B cell (primary cell): ENCODE measurements around the gene TMEM81. TPM values are rescaled to one million over a fixed set of nuclear protein-coding genes. Genes with fewer than 3 reads are reported as not detected.

Experiments
- ATAC-seq: fragments of 200-7000 bp; cut with Tn5 transposase; one replicate; pipeline ENCODE4 v1.10.0; 2021; ENCODE audit warnings: low read depth, mild to moderate bottlenecking, moderate number of reproducible peaks, moderate library complexity
- CTCF ChIA-PET: fragments of 350-600 bp; sonication (Branson Sonifier 250); formaldehyde crosslinking; loops from one replicate; lab custom pipeline; 2021; ENCODE audit warnings: antibody characterized with exemption, inconsistent platforms; lab: Charles Lee
- POLR2A ChIA-PET: fragments of 350-600 bp; sonication (Branson Sonifier 250); formaldehyde crosslinking; loops from one replicate; lab custom pipeline; 2021; ENCODE audit warnings: antibody characterized with exemption; lab: Charles Lee
- DNase-seq: peaks from one replicate; pipeline ENCODE4 v3.0.0; 2013
- H2AFZ ChIP-seq: 2 replicates; pipeline ENCODE4 v1.6.1; 2012; ENCODE audit warnings: mild to moderate bottlenecking, low read depth, low read length; ENCODE audit not compliant: insufficient read depth, poor library complexity, severe bottlenecking
- H3K27ac ChIP-seq, 2 donors: 1 replicate in 1 of 2; 2 replicates in 1 of 2; pipeline ENCODE4 v1.5.1; 2012 to 2013; ENCODE audit warnings: low read length in 2 of 2, mild to moderate bottlenecking in 2 of 2, moderate library complexity in 1 of 2
- H3K27me3 ChIP-seq, 4 experiments: fragments of 200-600 bp in 1 of 4; sonication (generic) in 1 of 4; replicated peaks in 1 of 4; 1 replicate in 2 of 4; 2 replicates in 2 of 4; pipeline versions ENCODE4 v1.6.1 to v1.7.0; 2013 to 2016; ENCODE audit warnings: low read length in 3 of 4, mild to moderate bottlenecking in 2 of 4, mixed read lengths in 1 of 4, moderate library complexity in 1 of 4; ENCODE audit not compliant: insufficient read depth in 4 of 4, control insufficient read depth in 3 of 4; ENCODE audit errors: control extremely low read depth in 1 of 4
- H3K36me3 ChIP-seq, 2 experiments: replicated peaks in 1 of 2; 1 replicate in 1 of 2; 2 replicates in 1 of 2; pipeline versions ENCODE4 v1.6.1 to v1.7.1; 2013; ENCODE audit warnings: low read length in 1 of 2; ENCODE audit not compliant: insufficient read depth in 2 of 2, control insufficient read depth in 1 of 2; ENCODE audit errors: control extremely low read depth in 1 of 2, extremely low read depth in 1 of 2
- H3K4me1 ChIP-seq, 2 donors: fragments of 200-600 bp in 1 of 2; sonication (generic) in 1 of 2; 1 replicate in 1 of 2; 2 replicates in 1 of 2; pipeline versions ENCODE4 v1.5.1 to v1.6.1; 2013 to 2017; ENCODE audit warnings: low read length in 2 of 2; ENCODE audit not compliant: control insufficient read depth in 2 of 2, insufficient read depth in 2 of 2
- H3K4me2 ChIP-seq: replicated peaks from 2 replicates; pipeline ENCODE3; 2012; ENCODE audit warnings: mild to moderate bottlenecking, low read depth, low read length; ENCODE audit not compliant: poor library complexity, severe bottlenecking
- H3K4me3 ChIP-seq, 5 experiments: fragments of 200-600 bp in 1 of 5; sonication (generic) in 1 of 5; 1 replicate in 3 of 5; 2 replicates in 2 of 5; pipeline versions ENCODE4 v1.5.1 to v1.7.0; 2011 to 2016; ENCODE audit warnings: low read length in 4 of 5, mild to moderate bottlenecking in 4 of 5, low read depth in 2 of 5, control low read depth in 1 of 5, moderate library complexity in 1 of 5; ENCODE audit not compliant: insufficient read depth in 1 of 5; ENCODE audit errors: control extremely low read depth in 1 of 5, extremely low read depth in 1 of 5
- H3K79me2 ChIP-seq: fragments of 200-600 bp; sonication (generic); one replicate; pipeline ENCODE4 v1.6.0; 2016; ENCODE audit warnings: low read length; ENCODE audit not compliant: control insufficient read depth, insufficient read depth
- H3K9ac ChIP-seq: fragments of 200-600 bp; sonication (generic); 2 replicates; pipeline ENCODE4 v1.6.1; 2017; ENCODE audit warnings: mild to moderate bottlenecking, low read length, moderate library complexity
- H3K9me3 ChIP-seq, 3 donors: one replicate each; pipeline versions ENCODE4 v1.6.1 to v1.7.1; 2013; ENCODE audit warnings: low read length in 2 of 3; ENCODE audit not compliant: control insufficient read depth in 2 of 3, insufficient read depth in 1 of 3; ENCODE audit errors: control extremely low read depth in 1 of 3
- H4K20me1 ChIP-seq: 2 replicates; pipeline ENCODE4 v1.6.0; 2012; ENCODE audit warnings: mild to moderate bottlenecking, low read length; ENCODE audit not compliant: insufficient read depth, control insufficient read depth, poor library complexity, severe bottlenecking
- H3K27ac Mint-ChIP-seq: one replicate; pipeline ENCODE4 v1.8.0; 2021; ENCODE audit warnings: mixed read lengths
- H3K27me3 Mint-ChIP-seq: one replicate; pipeline ENCODE4 v1.8.0; 2021; ENCODE audit warnings: mixed read lengths
- H3K4me1 Mint-ChIP-seq: one replicate; pipeline ENCODE4 v1.8.0; 2021; ENCODE audit warnings: mixed read lengths
- H3K4me3 Mint-ChIP-seq: one replicate; pipeline ENCODE4 v1.8.0; 2021; ENCODE audit warnings: mixed read lengths
- H3K9me3 Mint-ChIP-seq: one replicate; pipeline ENCODE4 v1.8.0; 2022; ENCODE audit warnings: mixed read lengths; ENCODE audit not compliant: insufficient read depth
- EZH2 ChIP-seq: IDR thresholded peaks from 2 replicates; pipeline ENCODE4 v1.6.1; 2012; ENCODE audit warnings: borderline replicate concordance, low read depth, mild to moderate bottlenecking, moderate library complexity, low read length; ENCODE audit not compliant: insufficient read depth, poor library complexity, severe bottlenecking
- WGBS: methylation state at CpG from one replicate; pipeline ENCODE4 v1.1.5; 2013; ENCODE audit warnings: missing lambda C conversion rate; ENCODE audit not compliant: insufficient coverage; 5-methylcytosine and 5-hydroxymethylcytosine counted together
- intact Hi-C: fragments of 100-400 bp; cut with micrococcal nuclease; formaldehyde crosslinking; loops from one replicate; pipeline ENCODE4 v1.10.0; 2022
- polyA plus RNA-seq: library from polyadenylated mRNA; depleted of rRNA; stranded (reverse); fragments of >200 nt; gene quantifications from 2 replicates; pipeline ENCODE4 v1.2.3, GENCODE V29; 2012
- total RNA-seq, 2 donors: library from RNA; stranded (reverse); fragments of 120-200 nt in 1 of 2; gene quantifications; 1 replicate in 1 of 2; 2 replicates in 1 of 2; pipeline versions ENCODE4 v1.2.3 to v1.2.4, GENCODE V29; 2013 to 2022
- TF ChIP-seq, protein P1 (sequence below): fragments of 200-600 bp; IDR thresholded peaks from one replicate; pipeline ENCODE4 v1.8.0; 2022; ENCODE audit warnings: antibody characterized with exemption, mild to moderate bottlenecking

Gene TMEM81
- total and polyA plus RNA-seq, 2 donors (not counting 1 experiment from before 2014, with no cell fraction given) = 3.0 to 6.2 TPM

DNA sequence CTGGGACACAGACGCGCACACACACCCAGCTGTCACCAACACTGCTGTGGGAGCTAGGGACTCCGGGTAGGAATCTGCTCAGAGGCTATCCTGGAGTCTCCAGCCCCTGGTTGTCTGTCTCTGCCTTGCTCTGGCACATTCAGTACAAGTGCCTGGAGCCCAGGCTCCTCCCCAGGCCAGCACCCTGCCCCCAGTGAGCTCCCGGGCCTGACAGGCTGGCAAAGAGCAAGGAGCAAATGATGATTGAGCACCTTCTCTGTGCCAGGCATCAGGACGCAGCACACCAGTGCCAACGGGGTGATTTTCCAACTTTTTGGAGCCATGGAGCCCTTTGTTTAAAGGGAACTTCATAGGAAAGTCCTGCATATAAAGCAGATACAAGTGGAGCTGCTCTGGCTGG is 34.8 kb downstream of the TMEM81 start:
- H3K27me3 ChIP-seq = peaks cover 0 to 24% (median 2%) of the 10 kb centered on the region in 4 experiments
- H3K9ac ChIP-seq = no peak overlapping the region
- no peaks in the 10 kb centered on the region for H3K79me2 ChIP-seq
- H3K27ac ChIP-seq = no peak overlapping the region
- H4K20me1 ChIP-seq = no peaks in the 10 kb centered on the region
- H3K4me3 Mint-ChIP-seq = no peak overlapping the region
- H3K9me3 ChIP-seq = no peaks in the 10 kb centered on the region
- H3K4me3 ChIP-seq = no peak overlapping the region
- no peak for ATAC-seq
- DNase-seq = no peak
- intact Hi-C loops = no loop called here
- H3K27me3 Mint-ChIP-seq = peaks cover 41% of the 10 kb centered on the region
- no peaks in the 10 kb centered on the region for H3K4me1 Mint-ChIP-seq
- H2AFZ ChIP-seq = no peak overlapping the region
- H3K4me1 ChIP-seq = no peaks in the 10 kb centered on the region
- POLR2A ChIA-PET = no interaction called here
- CTCF ChIA-PET = no interaction called here
- no peak overlapping the region for H3K4me2 ChIP-seq
- H3K27ac Mint-ChIP-seq = no peak overlapping the region
- no peaks in the 10 kb centered on the region for H3K9me3 Mint-ChIP-seq
- H3K36me3 ChIP-seq = no peaks in the 10 kb centered on the region
- WGBS = 89% methylated on average over 6 of the region's 6 CpGs
- TF ChIP-seq, protein P1, sequence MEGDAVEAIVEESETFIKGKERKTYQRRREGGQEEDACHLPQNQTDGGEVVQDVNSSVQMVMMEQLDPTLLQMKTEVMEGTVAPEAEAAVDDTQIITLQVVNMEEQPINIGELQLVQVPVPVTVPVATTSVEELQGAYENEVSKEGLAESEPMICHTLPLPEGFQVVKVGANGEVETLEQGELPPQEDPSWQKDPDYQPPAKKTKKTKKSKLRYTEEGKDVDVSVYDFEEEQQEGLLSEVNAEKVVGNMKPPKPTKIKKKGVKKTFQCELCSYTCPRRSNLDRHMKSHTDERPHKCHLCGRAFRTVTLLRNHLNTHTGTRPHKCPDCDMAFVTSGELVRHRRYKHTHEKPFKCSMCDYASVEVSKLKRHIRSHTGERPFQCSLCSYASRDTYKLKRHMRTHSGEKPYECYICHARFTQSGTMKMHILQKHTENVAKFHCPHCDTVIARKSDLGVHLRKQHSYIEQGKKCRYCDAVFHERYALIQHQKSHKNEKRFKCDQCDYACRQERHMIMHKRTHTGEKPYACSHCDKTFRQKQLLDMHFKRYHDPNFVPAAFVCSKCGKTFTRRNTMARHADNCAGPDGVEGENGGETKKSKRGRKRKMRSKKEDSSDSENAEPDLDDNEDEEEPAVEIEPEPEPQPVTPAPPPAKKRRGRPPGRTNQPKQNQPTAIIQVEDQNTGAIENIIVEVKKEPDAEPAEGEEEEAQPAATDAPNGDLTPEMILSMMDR = no peak
- TF ChIP-seq EZH2 = no peak

DNA sequence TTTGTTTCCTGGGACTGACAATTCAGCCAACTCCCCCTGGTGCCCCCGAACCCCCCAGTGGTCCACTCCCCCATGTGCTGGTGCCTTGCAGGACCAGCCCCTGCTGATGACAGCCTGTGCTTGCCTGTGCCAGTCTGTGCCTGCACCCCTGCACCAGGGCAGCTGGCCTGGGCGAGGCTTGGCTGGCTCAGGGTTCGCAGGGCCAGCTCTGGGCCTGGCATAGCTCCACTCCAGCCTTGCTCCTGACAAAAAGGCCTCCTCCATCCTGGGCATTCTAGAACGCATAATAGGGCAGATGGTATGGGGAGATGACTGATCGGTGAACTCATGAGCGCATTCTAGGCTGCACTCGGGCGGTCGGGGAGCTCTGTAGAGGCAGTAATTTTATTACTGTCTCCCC is 35.9 kb downstream of the TMEM81 start:
- TF ChIP-seq, protein P1 = no peak
- TF ChIP-seq EZH2 = no peak
- H3K27ac Mint-ChIP-seq = no peak overlapping the region
- H3K9me3 Mint-ChIP-seq = no peaks in the 10 kb centered on the region
- Histone ChIP-seq H3K9me3 (no peaks in the 10 kb centered on the region), H3K27me3 (peaks cover 0 to 34% (median 3%) of the 10 kb centered on the region in 4 experiments), H3K4me1 (no peaks in the 10 kb centered on the region), H3K4me3 (no peak overlapping the region), H3K36me3 (no peaks in the 10 kb centered on the region), H3K9ac (no peak overlapping the region), H2AFZ (no peak overlapping the region), H4K20me1 (no peaks in the 10 kb centered on the region), H3K4me2 (no peak overlapping the region), H3K79me2 (no peaks in the 10 kb centered on the region), H3K27ac (no peak overlapping the region)
- CTCF ChIA-PET = interaction anchor here (0.8 kb wide), 1 partner anchor 13 kb away, joined by 3 read pairs; no protein-coding TSS in a partner anchor
- 92% methylated on average over 8 of the region's 9 CpGs for WGBS
- DNase-seq = no peak
- H3K4me1 Mint-ChIP-seq = no peaks in the 10 kb centered on the region
- intact Hi-C loops = no loop called here
- H3K27me3 Mint-ChIP-seq = peaks cover 44% of the 10 kb centered on the region
- no peak for ATAC-seq
- POLR2A ChIA-PET = no interaction called here
- no peak overlapping the region for H3K4me3 Mint-ChIP-seq
